HFF-Myc (cell line): ENCODE data around the gene NR2E1.

Source experiments
- DNase-seq: peaks from one replicate; pipeline ENCODE4 v3.0.0-alpha.2; 2011; ENCODE audit warnings: low read depth; ENCODE audit errors: extremely low read depth
- H3K4me3 ChIP-seq: replicated peaks from 2 replicates; pipeline ENCODE4 v1.5.1; 2011; ENCODE audit warnings: low read depth, mild to moderate bottlenecking, control low read depth, low read length
- TF ChIP-seq, protein P1 (sequence below): IDR thresholded peaks from 2 replicates; pipeline ENCODE4 v1.5.1; 2012; ENCODE audit warnings: mild to moderate bottlenecking, low read depth, low read length, control low read depth; ENCODE audit errors: missing control alignments

NR2E1 gene

GRCh38 chr6:108171918-108172516, 6.2 kb downstream of the NR2E1 start:
- DNase-seq = no peak
- H3K4me3 ChIP-seq = no peak overlapping the region
- TF ChIP-seq, protein P1, sequence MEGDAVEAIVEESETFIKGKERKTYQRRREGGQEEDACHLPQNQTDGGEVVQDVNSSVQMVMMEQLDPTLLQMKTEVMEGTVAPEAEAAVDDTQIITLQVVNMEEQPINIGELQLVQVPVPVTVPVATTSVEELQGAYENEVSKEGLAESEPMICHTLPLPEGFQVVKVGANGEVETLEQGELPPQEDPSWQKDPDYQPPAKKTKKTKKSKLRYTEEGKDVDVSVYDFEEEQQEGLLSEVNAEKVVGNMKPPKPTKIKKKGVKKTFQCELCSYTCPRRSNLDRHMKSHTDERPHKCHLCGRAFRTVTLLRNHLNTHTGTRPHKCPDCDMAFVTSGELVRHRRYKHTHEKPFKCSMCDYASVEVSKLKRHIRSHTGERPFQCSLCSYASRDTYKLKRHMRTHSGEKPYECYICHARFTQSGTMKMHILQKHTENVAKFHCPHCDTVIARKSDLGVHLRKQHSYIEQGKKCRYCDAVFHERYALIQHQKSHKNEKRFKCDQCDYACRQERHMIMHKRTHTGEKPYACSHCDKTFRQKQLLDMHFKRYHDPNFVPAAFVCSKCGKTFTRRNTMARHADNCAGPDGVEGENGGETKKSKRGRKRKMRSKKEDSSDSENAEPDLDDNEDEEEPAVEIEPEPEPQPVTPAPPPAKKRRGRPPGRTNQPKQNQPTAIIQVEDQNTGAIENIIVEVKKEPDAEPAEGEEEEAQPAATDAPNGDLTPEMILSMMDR = no peak

GRCh38 chr6:108174371-108175175, 8.8 kb downstream of the NR2E1 start:
- peak; percentile 3 for DNase-seq
- TF ChIP-seq, protein P1 = no peak
- no peak overlapping the region for H3K4me3 ChIP-seq

DNA sequence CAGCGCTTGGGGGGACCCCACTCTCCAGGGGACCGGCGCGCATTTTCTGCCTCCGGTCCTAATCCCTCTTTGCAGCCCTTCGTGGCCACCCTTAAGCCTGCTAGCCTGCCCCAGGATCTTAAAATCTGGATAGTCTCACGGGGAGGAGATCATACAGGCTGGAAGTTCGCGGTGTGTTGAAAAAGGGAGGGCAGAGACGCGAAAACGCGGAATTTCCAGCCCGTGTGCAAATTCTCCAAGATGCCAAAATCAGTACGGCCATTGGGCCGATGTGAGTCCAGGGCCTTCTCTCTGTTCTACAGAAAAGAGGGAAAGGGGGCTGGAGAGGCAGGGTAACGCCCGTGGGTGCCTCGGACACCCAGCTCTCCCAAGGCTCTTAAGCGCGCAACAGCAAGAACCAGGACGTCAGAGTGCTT, 9.4 kb downstream of the NR2E1 start:
- TF ChIP-seq, protein P1 = no peak
- no peak for DNase-seq
- no peak overlapping the region for H3K4me3 ChIP-seq

DNA sequence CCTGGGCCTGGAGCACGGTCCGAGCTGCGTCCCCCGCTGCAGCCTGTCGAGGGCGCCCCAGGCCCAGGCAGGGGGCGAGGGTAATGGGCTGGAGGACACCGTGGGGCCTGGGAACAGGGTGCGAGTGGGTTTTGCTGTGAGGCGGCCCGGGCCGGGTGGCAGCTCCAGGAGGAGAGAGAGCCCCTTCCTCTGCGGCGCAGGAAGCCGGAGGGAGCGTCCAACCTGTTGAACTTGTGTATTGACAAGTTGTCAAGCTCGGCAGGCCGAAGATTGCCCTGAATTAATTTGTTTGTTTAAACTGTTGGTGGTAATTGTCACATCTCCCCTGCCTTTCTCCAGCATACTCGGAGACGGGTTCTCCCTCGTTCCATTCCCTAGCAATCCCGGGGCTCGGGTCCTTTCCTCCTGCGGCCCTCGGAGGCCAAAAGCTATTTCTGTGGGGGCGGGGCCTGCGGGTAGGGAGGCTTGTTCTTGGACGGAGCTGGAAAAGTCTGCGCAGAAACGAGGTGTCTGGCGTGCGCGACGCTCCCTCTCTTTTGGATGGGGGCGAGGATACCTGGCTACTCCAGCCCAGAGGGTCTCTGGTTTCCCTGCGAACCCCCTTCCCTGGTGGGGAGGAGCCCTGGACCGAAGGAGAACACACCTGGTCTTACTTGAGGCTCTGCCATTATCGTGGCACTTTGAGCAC, 9.9 kb downstream of the NR2E1 start:
- TF ChIP-seq, protein P1 = peak; percentile 7
- DNase-seq = no peak
- H3K4me3 ChIP-seq = no peak overlapping the region

DNA sequence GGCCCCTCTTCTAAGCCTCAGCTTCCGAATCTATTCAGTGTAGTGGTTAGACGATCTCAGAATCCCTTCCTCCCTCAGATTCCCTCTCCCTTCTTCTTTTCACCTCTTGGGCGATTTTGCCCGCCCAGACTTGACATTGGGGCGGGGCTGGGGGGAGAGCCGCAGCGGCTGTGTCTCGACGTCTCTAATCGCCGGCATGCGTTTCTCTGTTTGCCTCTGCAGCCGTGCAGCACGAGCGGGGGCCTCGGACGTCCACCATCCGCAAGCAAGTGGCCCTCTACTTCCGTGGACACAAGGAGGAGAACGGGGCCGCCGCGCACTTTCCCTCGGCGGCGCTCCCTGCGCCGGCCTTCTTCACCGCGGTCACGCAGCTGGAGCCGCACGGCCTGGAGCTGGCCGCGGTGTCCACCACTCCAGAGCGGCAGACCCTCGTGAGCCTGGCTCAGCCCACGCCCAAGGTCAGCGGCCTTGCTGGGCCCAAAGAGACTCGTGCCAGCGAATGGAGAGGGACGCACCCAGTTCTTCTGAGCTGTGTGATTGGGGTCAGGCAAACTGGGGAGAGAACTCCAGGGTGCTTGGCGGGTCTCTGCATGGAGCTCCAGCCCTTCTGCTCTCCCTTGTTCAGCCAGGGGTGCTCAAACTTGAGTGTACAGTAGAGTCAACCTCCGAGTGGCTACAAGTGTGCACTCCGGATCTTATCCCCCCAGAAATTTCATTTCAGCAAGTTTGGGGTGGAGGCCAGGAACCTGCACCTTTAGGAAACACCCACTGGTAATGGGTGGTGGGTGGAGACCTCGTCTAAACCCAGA, 10.7 kb downstream of the NR2E1 start:
- no peak for DNase-seq
- H3K4me3 ChIP-seq = no peak overlapping the region
- TF ChIP-seq, protein P1 = no peak

DNA sequence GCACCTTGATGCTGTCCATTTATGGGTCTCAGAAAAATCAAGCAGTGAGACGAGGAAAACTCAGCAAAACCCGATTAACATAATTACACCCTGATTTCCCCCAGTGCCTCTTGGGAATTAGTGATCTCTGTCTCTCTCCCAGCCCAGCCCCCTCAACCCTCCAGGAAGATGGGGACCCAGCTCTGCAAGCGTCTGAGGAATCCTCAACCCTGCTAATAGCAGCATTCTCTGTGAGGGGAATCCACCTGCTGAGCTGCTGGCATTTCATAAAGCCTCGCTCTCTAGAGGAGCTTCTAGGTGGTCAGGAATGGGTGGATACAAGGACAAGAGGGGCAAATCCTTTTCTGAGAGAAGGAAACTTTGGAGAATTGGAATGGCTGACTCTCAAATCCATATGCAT, 13.9 kb downstream of the NR2E1 start:
- no peak for DNase-seq
- H3K4me3 ChIP-seq = no peak overlapping the region
- TF ChIP-seq, protein P1 = no peak
